Large intestine (tissue), 12 donors: ENCODE data around the gene ICE1. TPM values are rescaled to one million over a fixed set of nuclear protein-coding genes. Genes with fewer than 3 reads are reported as not detected.

Source experiments
- DNase-seq, 2 donors: peaks; one replicate each; pipeline versions ENCODE4 v3.0.0 to v3.0.0-alpha.2; 2013
- H3K27ac ChIP-seq: one replicate; pipeline ENCODE4 v1.5.1; 2013; ENCODE audit warnings: low read length
- H3K27me3 ChIP-seq: 2 replicates; pipeline ENCODE4 v1.6.1; 2013; ENCODE audit warnings: low read length; ENCODE audit not compliant: control insufficient read depth, insufficient read depth
- H3K36me3 ChIP-seq: 2 replicates; pipeline ENCODE4 v1.6.1; 2013; ENCODE audit warnings: low read length; ENCODE audit not compliant: control insufficient read depth, insufficient read depth
- H3K4me1 ChIP-seq: one replicate; pipeline ENCODE4 v1.6.1; 2013; ENCODE audit warnings: low read length; ENCODE audit not compliant: control insufficient read depth, insufficient read depth
- H3K4me3 ChIP-seq: one replicate; pipeline ENCODE4 v1.5.1; 2013; ENCODE audit warnings: low read length
- H3K9me3 ChIP-seq: one replicate; pipeline ENCODE4 v1.6.1; 2013; ENCODE audit warnings: mild to moderate bottlenecking, low read depth, low read length, moderate library complexity; ENCODE audit not compliant: control insufficient read depth
- WGBS: methylation state at CpG from one replicate; pipeline ENCODE4 v1.1.5; 2013; ENCODE audit warnings: low lambda C conversion rate; ENCODE audit not compliant: insufficient coverage; 5-methylcytosine and 5-hydroxymethylcytosine counted together
- long read RNA-seq, 11 donors: transcript quantifications; one replicate each; lab custom pipeline, GENCODE V29; 2026
- polyA plus RNA-seq: library from polyadenylated mRNA; unstranded; fragments of 120-200 nt; gene quantifications from one replicate; pipeline ENCODE4 v1.2.1, GENCODE V29; 2013

ICE1 gene, protein sequence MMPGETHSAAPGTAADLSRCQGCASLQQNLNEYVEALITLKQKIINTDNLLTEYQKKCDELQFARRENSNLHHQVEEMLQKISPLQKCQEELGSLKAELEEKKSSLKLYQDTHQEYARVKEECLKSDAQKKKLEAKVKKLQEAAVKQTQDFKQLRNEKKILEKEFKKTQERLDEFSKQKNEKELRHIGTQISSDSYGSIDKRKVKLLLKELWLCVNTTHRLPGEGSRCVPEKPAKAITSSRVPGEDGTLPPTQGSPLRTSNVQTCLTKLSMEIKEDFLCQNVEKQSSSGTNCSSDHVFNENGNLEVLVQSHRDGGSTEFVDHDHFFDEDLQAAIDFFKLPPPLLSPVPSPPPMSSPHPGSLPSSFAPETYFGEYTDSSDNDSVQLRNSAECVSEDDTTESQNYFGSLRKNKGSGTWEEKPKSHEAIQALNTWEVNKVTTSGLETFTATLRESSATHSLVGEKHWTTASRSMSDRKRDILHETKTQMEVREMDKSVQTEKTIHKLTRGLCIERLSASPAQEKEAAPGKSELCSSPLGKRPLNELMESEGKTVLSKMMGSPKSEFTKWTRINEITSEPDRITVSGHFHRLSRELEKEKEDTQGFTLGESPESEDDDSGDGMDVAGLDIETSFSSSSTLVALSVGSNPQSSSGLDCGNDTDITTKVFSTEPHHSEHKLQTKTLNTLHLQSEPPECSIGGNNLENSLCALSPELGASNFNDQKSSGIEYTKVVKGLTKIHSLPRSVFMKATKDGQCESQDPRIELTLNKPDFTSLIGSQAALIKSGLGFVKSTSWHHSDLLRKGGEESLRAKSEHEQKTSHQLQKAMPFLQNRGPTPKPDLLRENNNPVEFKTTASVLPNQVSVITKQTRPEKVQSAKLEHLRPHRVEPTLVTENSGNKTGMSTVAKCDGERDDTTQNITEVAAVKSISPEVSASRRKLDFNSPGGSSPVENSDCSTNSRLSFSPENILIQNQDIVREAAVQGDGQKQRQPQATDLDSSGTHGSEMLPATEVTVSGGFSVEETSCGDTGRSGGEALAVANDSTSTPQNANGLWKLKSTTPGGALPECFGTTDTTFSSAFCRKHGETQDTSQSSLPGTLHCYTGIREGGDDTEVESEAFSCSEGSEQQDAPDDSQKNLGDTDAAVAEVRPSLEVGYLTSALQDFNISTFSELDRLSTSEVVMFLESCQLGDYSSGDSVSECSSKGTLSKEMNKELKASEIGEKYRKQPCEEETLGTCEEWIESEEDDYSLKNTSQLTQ (N-terminal part only)
- polyA plus RNA-seq: 20.9 TPM
- long read RNA-seq, donor 1: 0 reads
- long read RNA-seq, donor 2, partial matches to known transcripts: 5 of 6 reads
- long read RNA-seq, donor 2, other reads (novel, unspliced or antisense): 0 of 6 reads
- long read RNA-seq, donor 3: 0 reads
- long read RNA-seq, donor 4: 0 reads
- long read RNA-seq, donor 5, partial matches to known transcripts: 0 of 1 reads
- long read RNA-seq, donor 5, other reads (novel, unspliced or antisense): 0 of 1 reads
- long read RNA-seq, donor 6: 0 reads
- long read RNA-seq, donor 7, partial matches to known transcripts: 0 of 1 reads
- long read RNA-seq, donor 7, other reads (novel, unspliced or antisense): 0 of 1 reads
- long read RNA-seq, donor 8, partial matches to known transcripts: 8 of 8 reads
- long read RNA-seq, donor 8, other reads (novel, unspliced or antisense): 0 of 8 reads
- long read RNA-seq, donor 9, partial matches to known transcripts: 0 of 1 reads
- long read RNA-seq, donor 9, other reads (novel, unspliced or antisense): 0 of 1 reads
- long read RNA-seq, donor 10: 0 reads
- long read RNA-seq, donor 11, partial matches to known transcripts: 0 of 1 reads
- long read RNA-seq, donor 11, other reads (novel, unspliced or antisense): 0 of 1 reads

DNA sequence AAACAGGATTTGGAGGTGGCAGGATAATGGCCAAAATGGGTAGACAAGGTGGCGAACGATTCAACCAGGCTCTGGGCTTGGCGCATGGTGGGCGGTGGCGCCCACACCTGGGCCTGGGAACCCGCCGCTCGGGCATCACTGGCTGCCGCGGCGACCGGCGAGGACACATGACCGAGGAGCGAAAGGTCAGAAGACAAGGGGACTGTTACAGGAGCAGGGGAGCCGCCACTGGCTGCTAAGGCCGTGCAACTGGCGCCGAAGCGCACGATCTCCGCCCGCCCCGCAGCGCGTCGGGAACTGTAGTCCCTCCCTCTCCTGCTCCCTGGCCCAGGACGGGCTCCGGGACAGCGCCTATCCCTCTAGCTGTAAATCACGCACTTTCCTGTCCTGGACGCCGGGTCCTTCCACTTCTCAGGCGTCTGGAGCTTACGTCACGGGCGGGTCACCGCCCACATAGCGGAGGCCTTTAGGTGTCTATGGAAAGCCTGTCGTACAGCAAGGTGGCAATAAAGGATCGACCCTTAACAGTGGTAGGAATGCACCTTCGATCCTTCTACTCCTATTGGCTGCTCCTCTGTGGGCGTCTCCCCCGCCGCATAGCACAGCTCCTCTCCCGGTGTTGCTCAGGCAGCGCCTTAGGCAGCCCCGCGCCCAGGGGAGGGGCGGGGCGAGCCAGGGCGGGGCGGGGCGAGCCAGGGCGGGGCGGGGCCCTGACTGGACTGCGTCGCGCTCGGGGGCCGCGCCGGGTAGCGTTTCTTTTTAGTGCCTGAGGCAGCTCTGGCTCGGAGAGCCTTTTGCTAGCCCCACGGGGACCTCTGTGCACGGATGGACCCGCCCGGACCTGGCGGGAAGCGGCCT is at the start of gene ICE1:
ICE1 (plus strand) TSS at position 717 of the 858 bp plus-strand sequence. CDS start 239 bp downstream, outside the sequence.
- Histone ChIP-seq H3K27me3 (no peaks in the 10 kb centered on the region), H3K4me1 (peaks cover 16% of the 10 kb centered on the region), H3K4me3 (peak within 1 kb of the TSS; percentile 84), H3K36me3 (no peaks in the 10 kb centered on the region), H3K27ac (peak within 1 kb of the TSS; percentile 82), H3K9me3 (no peaks in the 10 kb centered on the region)
- no CpG with 5 or more reads among the region's 71 CpGs for WGBS
- peak; percentile 98 to 99 for DNase-seq

DNA sequence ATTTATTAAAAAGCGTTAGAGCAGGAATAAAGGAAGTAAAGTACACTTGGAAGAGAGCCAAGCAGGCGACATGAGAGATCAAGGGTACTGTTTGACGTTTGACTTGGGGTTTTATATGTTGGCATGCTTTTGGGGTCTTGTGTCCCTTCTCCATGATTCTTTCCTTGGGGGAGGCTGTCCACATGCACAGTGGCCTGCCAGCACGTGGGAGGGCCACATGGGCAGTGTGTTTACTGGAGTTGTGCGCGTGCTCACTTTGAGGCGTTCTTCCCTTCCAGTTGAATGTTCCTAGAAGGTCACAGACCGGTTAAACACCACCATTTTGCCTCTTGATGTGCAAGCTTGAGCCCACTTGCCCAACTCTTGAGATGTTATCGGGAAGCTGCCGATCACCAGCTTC is 49.5 kb upstream of the ICE1 start:
- no peak for DNase-seq
- no peak overlapping the region for H3K4me3 ChIP-seq
- H3K36me3 ChIP-seq: no peaks in the 10 kb centered on the region
- H3K27me3 ChIP-seq: no peaks in the 10 kb centered on the region
- no peaks in the 10 kb centered on the region for H3K4me1 ChIP-seq
- WGBS: 80% methylated on average over 1 of the region's 10 CpGs
- no peak overlapping the region for H3K27ac ChIP-seq
- no peaks in the 10 kb centered on the region for H3K9me3 ChIP-seq

DNA sequence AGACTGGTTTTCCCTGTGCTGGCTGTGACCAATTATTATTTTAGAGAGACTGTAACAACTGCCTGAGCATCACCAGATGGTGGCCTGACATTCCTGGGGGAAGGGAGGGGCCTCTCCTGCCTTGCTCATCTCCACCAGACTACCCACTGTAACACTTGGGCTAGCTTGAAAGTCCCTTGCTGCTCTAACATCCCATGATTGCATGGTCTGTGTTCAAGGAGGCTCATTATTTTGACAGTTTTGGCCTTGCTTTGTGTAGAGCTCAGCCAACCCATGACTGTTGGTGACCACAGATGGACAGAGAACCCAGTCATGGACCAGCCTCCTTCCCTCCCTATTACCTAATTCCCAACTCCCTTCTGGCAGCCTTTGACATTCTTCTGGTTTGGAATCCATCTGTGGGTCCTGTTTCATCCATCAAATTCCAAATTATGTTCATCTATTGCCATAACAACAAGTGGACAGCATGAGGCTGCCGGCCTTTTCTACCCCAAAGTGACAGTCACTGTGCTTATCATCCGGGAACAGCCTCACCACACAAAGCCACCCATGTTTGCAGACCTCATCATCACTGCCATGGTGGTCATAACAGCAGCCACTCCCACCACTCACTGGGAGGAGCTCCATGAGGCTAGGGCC is 49.0 kb upstream of the ICE1 start:
- Histone ChIP-seq H3K9me3 (no peaks in the 10 kb centered on the region), H3K4me1 (no peaks in the 10 kb centered on the region), H3K27me3 (no peaks in the 10 kb centered on the region), H3K4me3 (no peak overlapping the region), H3K27ac (no peak overlapping the region), H3K36me3 (no peaks in the 10 kb centered on the region)
- DNase-seq: no peak
- no CpG with 5 or more reads among the region's 2 CpGs for WGBS

DNA sequence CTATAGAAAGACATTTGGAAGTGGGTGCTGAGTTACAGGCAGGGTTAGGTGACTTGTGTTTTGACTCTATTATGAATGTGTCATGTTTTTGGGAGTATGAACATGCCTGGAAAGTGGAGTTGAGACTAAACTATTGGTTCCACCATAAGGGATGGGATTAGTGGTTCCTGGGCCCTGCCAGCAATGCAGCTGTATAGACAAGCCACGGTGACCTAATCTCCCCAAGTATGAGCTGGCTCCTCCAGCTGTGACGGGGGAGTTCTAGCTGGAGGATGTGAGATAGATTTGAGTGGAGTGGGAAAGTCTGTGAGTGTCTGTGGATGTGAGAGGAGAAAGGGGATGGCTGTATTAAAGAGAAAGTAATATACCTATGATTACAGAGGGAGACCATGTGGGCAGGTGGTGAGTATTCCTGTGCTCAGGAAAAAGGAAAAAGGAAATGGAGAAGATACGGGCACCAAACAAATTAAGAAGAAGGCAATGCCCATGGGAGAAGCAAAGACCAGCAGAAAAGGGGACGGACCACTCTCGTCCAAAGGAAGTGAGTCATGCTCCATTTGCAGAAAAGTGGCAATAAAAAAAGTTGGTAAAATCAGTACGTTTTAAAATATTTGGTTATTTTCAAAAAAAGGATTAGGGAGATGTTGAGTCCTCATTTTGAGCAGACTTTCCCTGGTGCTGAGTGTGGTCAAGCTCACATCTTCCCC is 48.3 kb upstream of the ICE1 start:
- Histone ChIP-seq H3K27me3 (no peaks in the 10 kb centered on the region), H3K36me3 (no peaks in the 10 kb centered on the region), H3K9me3 (no peaks in the 10 kb centered on the region), H3K4me3 (no peak overlapping the region), H3K4me1 (no peaks in the 10 kb centered on the region), H3K27ac (no peak overlapping the region)
- 73% methylated on average over 5 of the region's 6 CpGs for WGBS
- DNase-seq: no peak

DNA sequence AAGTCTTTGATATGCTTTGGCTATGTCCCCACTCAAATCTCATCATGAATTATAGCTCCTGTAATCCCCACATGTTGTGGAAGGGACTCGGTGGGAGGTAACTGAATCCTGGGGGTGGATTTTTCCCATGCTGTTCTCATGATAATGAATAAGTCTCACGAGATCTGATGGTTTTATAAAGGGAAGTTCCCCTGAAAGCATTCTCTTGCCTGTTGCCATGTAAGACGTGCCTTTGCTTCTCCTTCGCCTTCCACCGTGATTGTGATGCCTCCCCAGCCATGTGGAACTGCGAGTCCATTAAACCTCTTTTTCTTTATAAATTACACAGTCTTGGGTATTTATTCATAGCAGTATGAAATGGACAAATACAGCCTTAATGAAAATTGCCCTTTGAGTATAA is 44.7 kb upstream of the ICE1 start:
- no peaks in the 10 kb centered on the region for H3K36me3 ChIP-seq
- no peaks in the 10 kb centered on the region for H3K27me3 ChIP-seq
- H3K27ac ChIP-seq: no peak overlapping the region
- no peak for DNase-seq
- WGBS: 93% methylated on average over 3 of the region's 6 CpGs
- H3K4me3 ChIP-seq: no peak overlapping the region
- no peaks in the 10 kb centered on the region for H3K9me3 ChIP-seq
- no peaks in the 10 kb centered on the region for H3K4me1 ChIP-seq

DNA sequence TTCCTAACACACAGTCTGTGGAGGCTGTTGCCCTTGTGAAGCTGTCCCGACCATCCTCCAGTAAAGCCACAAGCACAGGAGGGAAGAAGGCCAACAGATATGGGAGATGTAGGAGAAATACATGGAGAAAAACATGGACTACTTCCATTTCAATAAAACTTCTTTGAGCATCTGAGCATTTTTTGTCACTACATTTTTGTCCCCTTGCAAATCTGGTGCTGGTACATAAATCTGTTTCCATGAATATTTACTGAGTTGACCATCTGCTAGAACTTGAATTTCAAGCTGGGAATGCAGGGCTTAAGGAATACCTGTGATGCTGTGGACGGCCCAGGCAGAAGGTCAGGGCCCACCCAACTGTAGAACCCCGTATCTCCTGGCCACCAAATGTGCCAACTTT is 43.9 kb upstream of the ICE1 start:
- DNase-seq: no peak
- Histone ChIP-seq H3K4me1 (no peaks in the 10 kb centered on the region), H3K27ac (no peak overlapping the region), H3K27me3 (no peaks in the 10 kb centered on the region), H3K9me3 (no peaks in the 10 kb centered on the region), H3K4me3 (no peak overlapping the region), H3K36me3 (no peaks in the 10 kb centered on the region)
- 80% methylated on average over 1 of the region's 3 CpGs for WGBS

DNA sequence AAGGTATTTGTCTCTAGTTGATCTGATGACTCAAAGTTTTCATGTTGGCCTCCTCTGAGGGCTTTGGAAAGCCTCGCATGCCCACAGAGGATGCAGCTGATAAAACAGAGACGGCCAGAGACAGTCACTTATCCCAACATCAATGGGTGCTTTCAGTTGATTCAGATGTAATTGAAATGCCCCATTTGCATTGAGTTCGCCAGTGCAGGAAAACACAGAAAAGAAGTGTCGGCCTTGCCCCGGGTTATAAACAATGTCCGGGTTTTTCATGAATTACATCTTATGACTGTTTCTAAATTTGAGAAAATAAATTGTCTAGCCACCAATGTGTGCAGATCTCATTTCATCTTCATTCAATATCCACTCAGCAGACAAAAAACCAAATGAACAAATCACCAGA is 42.2 kb upstream of the ICE1 start:
- no peaks in the 10 kb centered on the region for H3K9me3 ChIP-seq

DNA sequence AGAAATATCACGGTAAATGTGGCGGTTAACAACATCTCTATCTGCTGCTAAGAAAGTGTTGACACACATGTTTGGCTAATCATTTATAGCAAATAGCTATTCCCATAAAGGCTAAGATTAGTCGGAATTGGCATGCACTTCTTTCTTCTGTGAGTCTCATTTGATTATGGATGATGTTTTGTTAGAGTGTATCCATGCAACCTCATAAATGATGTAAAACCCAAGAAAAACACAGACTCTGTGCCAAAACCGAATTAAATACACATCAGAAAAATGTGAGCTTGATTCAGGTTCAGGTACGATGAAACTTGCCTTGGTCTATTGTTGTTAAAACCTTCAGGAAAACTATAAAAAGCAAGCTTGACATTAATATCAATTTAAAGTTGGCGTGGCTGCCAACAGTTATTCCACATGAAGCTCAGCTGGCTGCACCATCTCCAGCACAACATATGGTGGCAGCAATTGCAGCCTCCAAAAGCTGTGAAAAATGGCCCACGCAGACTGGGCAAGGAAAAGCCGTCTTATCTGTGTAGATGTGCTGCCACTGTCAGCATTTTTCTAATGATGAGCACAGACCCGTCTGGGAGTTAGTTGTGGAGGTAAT is 41.1 kb upstream of the ICE1 start:
- 11% methylated on average over 1 of the region's 9 CpGs for WGBS
- no peak overlapping the region for H3K4me3 ChIP-seq
- H3K9me3 ChIP-seq: no peaks in the 10 kb centered on the region
- no peaks in the 10 kb centered on the region for H3K36me3 ChIP-seq
- H3K4me1 ChIP-seq: no peaks in the 10 kb centered on the region
- no peak overlapping the region for H3K27ac ChIP-seq
- no peaks in the 10 kb centered on the region for H3K27me3 ChIP-seq
- DNase-seq: peak in 1 of 2 donors; percentile 23

More for the DNA sequence above, 42.2 kb upstream of the ICE1 start:
- Histone ChIP-seq H3K36me3 (no peaks in the 10 kb centered on the region), H3K4me3 (no peak overlapping the region), H3K27ac (no peak overlapping the region), H3K27me3 (no peaks in the 10 kb centered on the region), H3K4me1 (no peaks in the 10 kb centered on the region)
- WGBS: 79% methylated on average over 2 of the region's 6 CpGs
- DNase-seq: no peak
